Measurements from ENCODE around the gene WDR70.

WDR70 gene

GRCh38 chr5:37721447-37721871 is 342.3 kb downstream of the WDR70 start:
- no peak for ATAC-seq
- no peak for TF ChIP-seq OSR1 (CRISPR knock-in tag; IDR thresholded peaks at IDR 0.05)

- no peak for TF ChIP-seq CREB5 (CRISPR knock-in tag; IDR thresholded peaks at IDR 0.05; ENCODE audit: low read depth)
- TF ChIP-seq ARNTL (CRISPR knock-in tag; IDR thresholded peaks at IDR 0.05; ENCODE audit: borderline replicate concordance, low read depth): no peak
- ATAC-seq: peak; percentile 45
Observed at GRCh38 chr5:37722236-37723161, 343.4 kb downstream of the WDR70 start.

GRCh38 chr5:37723162-37723961 is 344.2 kb downstream of the WDR70 start:
- TF ChIP-seq TCF4 (CRISPR knock-in tag; IDR thresholded peaks at IDR 0.05; ENCODE audit: borderline replicate concordance) (no peak), GLIS3 (CRISPR knock-in tag; IDR thresholded peaks at IDR 0.05) (no peak), ZNF8 (CRISPR knock-in tag; IDR thresholded peaks at IDR 0.05) (no peak), CREB5 (CRISPR knock-in tag; IDR thresholded peaks at IDR 0.05; ENCODE audit: low read depth) (no peak), ISL1 (CRISPR knock-in tag; IDR thresholded peaks at IDR 0.05) (no peak), TOX (CRISPR knock-in tag; IDR thresholded peaks at IDR 0.05; ENCODE audit: borderline replicate concordance) (no peak), RARB (CRISPR knock-in tag; IDR thresholded peaks at IDR 0.05) (no peak), SNAI2 (CRISPR knock-in tag; IDR thresholded peaks at IDR 0.05) (no peak), PPARA (CRISPR knock-in tag; IDR thresholded peaks at IDR 0.05; ENCODE audit: borderline replicate concordance) (no peak), OSR1 (CRISPR knock-in tag; IDR thresholded peaks at IDR 0.05) (no peak), CSRNP3 (CRISPR knock-in tag; IDR thresholded peaks at IDR 0.05) (no peak), TSHZ2 (CRISPR knock-in tag; IDR thresholded peaks at IDR 0.05) (no peak), ZNF565 (CRISPR knock-in tag; conservative IDR thresholded peaks at IDR 0.05; ENCODE audit: low read depth) (no peak)
- ATAC-seq: peak; percentile 18; the same call in 2 of the 3 replicates

GRCh38 chr5:37724395-37725125 is 345.4 kb downstream of the WDR70 start:
- peak; percentile 51 for ATAC-seq

More at GRCh38 chr5:37724395-37725125, 345.4 kb downstream of the WDR70 start:
- TF ChIP-seq CREB5 (CRISPR knock-in tag; IDR thresholded peaks at IDR 0.05; ENCODE audit: low read depth) (no peak), ESRRG (CRISPR knock-in tag; IDR thresholded peaks at IDR 0.05) (no peak), ISL1 (CRISPR knock-in tag; IDR thresholded peaks at IDR 0.05) (peak; percentile 59), GLIS3 (CRISPR knock-in tag; IDR thresholded peaks at IDR 0.05) (no peak), POU6F1 (CRISPR knock-in tag; IDR thresholded peaks at IDR 0.05; ENCODE audit: borderline replicate concordance, low read depth) (0 out of 2 replicates have a peak, but pooled peaks have one; percentile 48), ZNF565 (CRISPR knock-in tag; conservative IDR thresholded peaks at IDR 0.05; ENCODE audit: low read depth) (no peak), TOX (CRISPR knock-in tag; IDR thresholded peaks at IDR 0.05; ENCODE audit: borderline replicate concordance) (no peak), CSRNP3 (CRISPR knock-in tag; IDR thresholded peaks at IDR 0.05) (no peak), ZNF70 (CRISPR knock-in tag; IDR thresholded peaks at IDR 0.05) (no peak)
